ENCODE results near the gene AREL1. TPM values are rescaled to one million over a fixed set of nuclear protein-coding genes. Genes with fewer than 3 reads are reported as not detected.

Gene AREL1
- total and polyA plus RNA-seq, 10 of the 15 experiments (the other 5 are each of a cell fraction or from before 2014, with no cell fraction given), result 6.2 to 40.4 (median 23.7) TPM

- H3K79me2 ChIP-seq (ENCODE audit: control insufficient read depth, insufficient read depth, low read length), result no peaks in the 10 kb centered on the region
- CTCF ChIA-PET, result interaction anchor here (0.8 to 1.5 kb wide), 2 partner anchors 27 to 37 kb away, joined by 3 to 4 read pairs; no protein-coding TSS in a partner anchor
- H3K27me3 ChIP-seq (replicated peaks in 1 of 2; ENCODE audit: control insufficient read depth in 2 of 2, insufficient read depth in 2 of 2, low read length in 1 of 2), result no peaks in the 10 kb centered on the region
- intact Hi-C loops (cut with micrococcal nuclease; ENCODE audit: unreplicated experiment) (loop anchor here (5.0 kb wide), 1 partner anchor 34 kb away; the partner anchor contains the start of gene LTBP2), in situ Hi-C loops (cut with MboI) (no loop called here)
- H3K9me3 ChIP-seq (replicated peaks; ENCODE audit: control insufficient read depth, insufficient read depth, low read length), result no peaks in the 10 kb centered on the region
- H3K27ac ChIP-seq (ENCODE audit: control insufficient read depth, insufficient read depth), result no peak overlapping the region
- H3K4me2 ChIP-seq (ENCODE audit: control insufficient read depth, insufficient read depth), result no peak overlapping the region
- ATAC-seq, result no peak
- no TSS peak for BruUV-seq (replicated peaks)
- no peaks in the 10 kb centered on the region for H3K4me1 ChIP-seq (ENCODE audit: control insufficient read depth, insufficient read depth, low read length)
- H3K36me3 ChIP-seq (ENCODE audit: control insufficient read depth in 2 of 2, insufficient read depth in 2 of 2, low read length in 1 of 2), result no peaks in the 10 kb centered on the region
- FAIRE-seq, result no peak
- POLR2A ChIA-PET, result no interaction called here
- no peak overlapping the region for H3K4me3 ChIP-seq
- no peak for DNase-seq (ENCODE audit: low read depth, low spot score)
- no peak for TF ChIP-seq JUND (IDR thresholded peaks at IDR 0.05; ENCODE audit: low read depth, low read length)
- TF ChIP-seq RUNX3 (IDR thresholded peaks at IDR 0.05; ENCODE audit: low read length), result no peak
- no peak for TF ChIP-seq BACH1 (IDR thresholded peaks at IDR 0.05; ENCODE audit: borderline replicate concordance)
- TF ChIP-seq DPF2 (IDR thresholded peaks at IDR 0.05), result no peak
- TF ChIP-seq NFYA (IDR thresholded peaks at IDR 0.05; ENCODE audit: borderline replicate concordance, low read depth, low read length), result no peak
- no peak for TF ChIP-seq CUX1 (IDR thresholded peaks at IDR 0.05; ENCODE audit: insufficient replicate concordance, low read depth, low read length)
- no peak for TF ChIP-seq RFX5 (IDR thresholded peaks at IDR 0.05; ENCODE audit: low read depth, low read length)
- H2AFZ ChIP-seq (ENCODE audit: control insufficient read depth, low read depth, low read length), result no peak overlapping the region
- 31% methylated on average over 13 of the region's 13 CpGs for WGBS (ENCODE audit: insufficient coverage, insufficient replicate concordance, low lambda C conversion rate, missing lambda C conversion rate)
- H4K20me1 ChIP-seq (ENCODE audit: control insufficient read depth, insufficient read depth), result no peaks in the 10 kb centered on the region
- H3K9ac ChIP-seq (ENCODE audit: control insufficient read depth, insufficient read depth, low read length), result no peak overlapping the region
- RAD21 ChIA-PET (ENCODE audit: unreplicated experiment), result no interaction called here
- SMC1A ChIA-PET (ENCODE audit: uncharacterized antibody, unreplicated experiment), result interaction anchor here (0.7 kb wide), 1 partner anchor 47 kb away, joined by 3 read pairs; no protein-coding TSS in a partner anchor
Observed at GRCh38 chr14:74645756-74646470, 67.0 kb downstream of the AREL1 start.

Measured in GM12878 (cell line).